Tracheal epithelial cell (primary cell): Measurements from ENCODE around the gene CHFR. TPM values are rescaled to one million over a fixed set of nuclear protein-coding genes. Genes with fewer than 3 reads are reported as not detected.

Experiments
- total RNA-seq: library from RNA; depleted of rRNA; stranded (reverse); fragments of >200 nt; gene quantifications from 2 replicates; pipeline ENCODE4 v1.2.1, GENCODE V29; 2014

CHFR gene, protein sequence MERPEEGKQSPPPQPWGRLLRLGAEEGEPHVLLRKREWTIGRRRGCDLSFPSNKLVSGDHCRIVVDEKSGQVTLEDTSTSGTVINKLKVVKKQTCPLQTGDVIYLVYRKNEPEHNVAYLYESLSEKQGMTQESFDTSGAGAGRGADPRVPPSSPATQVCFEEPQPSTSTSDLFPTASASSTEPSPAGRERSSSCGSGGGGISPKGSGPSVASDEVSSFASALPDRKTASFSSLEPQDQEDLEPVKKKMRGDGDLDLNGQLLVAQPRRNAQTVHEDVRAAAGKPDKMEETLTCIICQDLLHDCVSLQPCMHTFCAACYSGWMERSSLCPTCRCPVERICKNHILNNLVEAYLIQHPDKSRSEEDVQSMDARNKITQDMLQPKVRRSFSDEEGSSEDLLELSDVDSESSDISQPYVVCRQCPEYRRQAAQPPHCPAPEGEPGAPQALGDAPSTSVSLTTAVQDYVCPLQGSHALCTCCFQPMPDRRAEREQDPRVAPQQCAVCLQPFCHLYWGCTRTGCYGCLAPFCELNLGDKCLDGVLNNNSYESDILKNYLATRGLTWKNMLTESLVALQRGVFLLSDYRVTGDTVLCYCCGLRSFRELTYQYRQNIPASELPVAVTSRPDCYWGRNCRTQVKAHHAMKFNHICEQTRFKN
- 30.5 and 47.2 TPM in 2 replicates for total RNA-seq

DNA sequence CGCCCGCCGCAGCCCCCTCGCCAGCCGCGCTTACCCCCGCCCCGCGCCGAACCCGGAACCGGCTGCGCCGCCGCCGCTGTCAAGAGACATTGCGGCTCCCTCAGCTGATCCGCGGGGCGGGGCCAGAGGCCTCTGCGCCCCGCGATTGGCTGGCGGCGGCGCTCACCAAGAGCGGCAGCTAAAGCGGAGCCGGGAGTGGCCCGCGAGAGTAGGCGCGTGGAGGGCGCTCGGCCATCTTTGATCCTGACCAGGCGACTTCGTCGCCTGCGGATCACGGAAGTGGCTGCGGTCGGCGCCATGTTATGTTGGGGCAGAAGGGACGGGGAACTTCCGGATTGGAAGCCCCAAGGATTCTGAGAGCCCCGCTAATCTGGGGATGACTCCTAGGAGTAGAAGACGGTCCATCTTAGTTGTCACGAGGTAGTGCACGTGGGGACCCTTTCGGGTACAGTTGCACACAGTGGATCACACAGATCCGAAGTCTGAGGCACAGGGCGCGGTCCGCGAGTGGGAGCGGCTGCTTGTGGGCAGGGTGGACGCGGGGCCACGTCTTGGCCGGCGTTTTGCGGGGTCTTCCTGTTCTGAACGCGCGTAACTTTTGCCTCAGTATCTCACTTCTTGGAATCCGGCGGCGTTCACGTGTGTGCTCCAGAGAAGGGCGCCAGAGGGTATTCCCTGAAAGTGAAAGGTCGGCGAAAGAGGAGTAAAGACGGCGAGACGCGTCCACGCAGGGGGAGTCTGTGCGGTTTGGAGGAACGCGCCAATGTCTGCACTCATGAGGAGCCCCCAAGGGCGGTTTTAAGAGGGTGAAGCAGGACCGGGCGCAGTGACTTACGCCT is at the start of gene CHFR:
TSS of gene CHFR (minus strand) at position 93 of the 839 bp plus-strand sequence. CDS start 277 bp downstream, outside the sequence.

DNA sequence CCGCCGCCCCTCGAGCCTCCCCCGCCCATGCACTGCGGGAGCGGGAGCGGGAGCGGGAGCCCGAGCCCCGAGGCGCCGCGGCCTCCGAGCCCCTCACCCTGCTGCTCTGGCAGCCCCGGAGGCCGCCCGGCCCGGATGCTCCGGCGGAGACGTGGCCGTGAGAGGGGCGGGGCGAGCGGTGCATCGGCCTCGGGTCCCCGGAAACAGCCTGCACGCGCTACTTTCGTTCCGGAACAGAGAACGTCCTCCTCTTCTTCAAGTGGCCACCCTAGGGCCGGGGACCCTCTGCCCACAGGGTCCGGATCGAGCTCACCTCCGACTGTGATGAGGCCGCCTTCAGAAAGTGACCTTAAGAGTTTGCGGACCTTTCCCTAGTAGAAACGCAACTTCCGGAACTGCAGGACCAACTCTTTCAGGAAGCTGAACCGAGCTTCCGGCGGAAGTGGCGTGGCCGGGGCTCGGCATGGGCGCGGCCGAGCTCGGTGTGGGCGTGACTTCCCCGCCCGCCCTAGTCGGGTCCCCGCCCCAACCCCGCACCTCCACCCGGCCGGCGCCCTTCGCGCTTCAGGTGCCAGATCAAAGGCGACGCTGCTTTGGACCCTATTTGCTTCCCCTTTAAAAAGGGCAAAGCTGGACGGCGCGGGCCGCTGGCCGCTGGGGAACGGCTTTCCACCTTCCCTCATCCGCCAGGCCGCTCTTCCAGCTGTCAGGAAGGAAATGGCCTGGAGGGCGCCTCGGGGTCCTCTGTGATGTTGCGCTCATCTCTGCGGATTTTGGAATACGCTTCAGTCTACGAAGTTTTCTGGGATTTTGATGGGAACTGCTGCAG is 58.5 kb downstream of the CHFR start, which contains the start of gene GOLGA3:
TSS of gene GOLGA3 (minus strand) at position 164 of the 829 bp plus-strand sequence. CDS start 6,741 bp downstream, outside the sequence.

Other genes starting within 250 kb of the CHFR start
- gene POLE, start 200.3 kb downstream of the CHFR start, total RNA-seq = 6.5 and 19.2 TPM in 2 replicates
- 6.0 and 9.9 TPM in 2 replicates for gene PXMP2, start 200.0 kb downstream of the CHFR start, total RNA-seq
- 96.1 and 120 TPM in 2 replicates for gene PGAM5, start 176.8 kb downstream of the CHFR start, total RNA-seq
- 55.6 and 113 TPM in 2 replicates for gene ANKLE2, start 125.8 kb downstream of the CHFR start, total RNA-seq
- 72.5 and 83.6 TPM in 2 replicates for gene GOLGA3, start 58.7 kb downstream of the CHFR start, total RNA-seq
- 4.1 and 4.9 TPM in 2 replicates for gene ZNF605, start 68.7 kb upstream of the CHFR start, total RNA-seq
- 8.3 and 17.8 TPM in 2 replicates for gene ZNF26, start 98.8 kb upstream of the CHFR start, total RNA-seq
- 15.3 and 22.2 TPM in 2 replicates for gene ZNF84, start 149.9 kb upstream of the CHFR start, total RNA-seq
- 14.5 and 18.8 TPM in 2 replicates for gene ZNF140, start 193.3 kb upstream of the CHFR start, total RNA-seq
- 0.43 and 0.48 TPM in 2 replicates for gene ZNF891, start 242.7 kb upstream of the CHFR start, total RNA-seq
- gene ZNF10, start 243.0 kb upstream of the CHFR start, total RNA-seq = 1.7 and 4.3 TPM in 2 replicates